ENCODE results near the gene RGR. TPM values are rescaled to one million over a fixed set of nuclear protein-coding genes. Genes with fewer than 3 reads are reported as not detected.

The RGR gene
- total and polyA plus RNA-seq, 2 experiments from 2014 or later, result not detected

DNA sequence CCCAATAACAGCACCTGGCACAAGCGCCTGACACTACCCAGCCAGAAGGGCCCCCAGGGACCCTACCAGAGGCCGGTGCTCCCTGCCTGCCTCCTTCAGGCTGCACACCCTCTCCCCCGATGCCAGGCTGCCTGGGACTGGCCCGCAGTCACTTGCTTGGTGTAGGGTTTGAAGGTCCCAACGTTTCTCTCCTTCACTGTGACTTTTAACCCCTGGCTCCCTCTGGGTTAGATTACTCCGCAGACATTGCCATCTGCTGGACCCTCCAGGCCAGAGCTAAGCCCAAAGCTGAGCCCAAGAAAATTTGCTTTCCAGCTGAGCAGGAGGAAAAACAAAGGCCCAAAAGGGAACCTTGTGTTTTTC is 43.6 kb upstream of the RGR start:
- no peaks in the 10 kb centered on the region for H3K9me2 ChIP-seq (ENCODE audit: insufficient read depth)
- no peak overlapping the region for H3K27ac ChIP-seq (ENCODE audit: low read depth)
- DNase-seq (ENCODE audit: low spot score) (peak; percentile 30), ATAC-seq (peak; percentile 61)
- H3K27ac Mint-ChIP-seq, result no peak overlapping the region
- H3K27me3 Mint-ChIP-seq (ENCODE audit: insufficient read depth, low read depth, poor library complexity), result peaks cover 11% of the 10 kb centered on the region
- no peaks in the 10 kb centered on the region for H3K79me2 ChIP-seq (replicated peaks; ENCODE audit: insufficient read depth)
- H3K27me3 ChIP-seq (ENCODE audit: insufficient read depth), result peaks cover 2% of the 10 kb centered on the region; the same call in 1 of the 2 replicates
- no peaks in the 10 kb centered on the region for H3K36me3 Mint-ChIP-seq (ENCODE audit: low read depth)
- no peaks in the 10 kb centered on the region for H3K9me3 Mint-ChIP-seq
- H3F3A ChIP-seq (replicated peaks; ENCODE audit: low read depth), result no peaks in the 10 kb centered on the region
- H3K4me1 ChIP-seq (ENCODE audit: insufficient read depth), result no peaks in the 10 kb centered on the region
- H3K4me2 ChIP-seq, result no peak overlapping the region
- H2AFZ ChIP-seq, result no peak overlapping the region
- TF ChIP-seq, protein P1, sequence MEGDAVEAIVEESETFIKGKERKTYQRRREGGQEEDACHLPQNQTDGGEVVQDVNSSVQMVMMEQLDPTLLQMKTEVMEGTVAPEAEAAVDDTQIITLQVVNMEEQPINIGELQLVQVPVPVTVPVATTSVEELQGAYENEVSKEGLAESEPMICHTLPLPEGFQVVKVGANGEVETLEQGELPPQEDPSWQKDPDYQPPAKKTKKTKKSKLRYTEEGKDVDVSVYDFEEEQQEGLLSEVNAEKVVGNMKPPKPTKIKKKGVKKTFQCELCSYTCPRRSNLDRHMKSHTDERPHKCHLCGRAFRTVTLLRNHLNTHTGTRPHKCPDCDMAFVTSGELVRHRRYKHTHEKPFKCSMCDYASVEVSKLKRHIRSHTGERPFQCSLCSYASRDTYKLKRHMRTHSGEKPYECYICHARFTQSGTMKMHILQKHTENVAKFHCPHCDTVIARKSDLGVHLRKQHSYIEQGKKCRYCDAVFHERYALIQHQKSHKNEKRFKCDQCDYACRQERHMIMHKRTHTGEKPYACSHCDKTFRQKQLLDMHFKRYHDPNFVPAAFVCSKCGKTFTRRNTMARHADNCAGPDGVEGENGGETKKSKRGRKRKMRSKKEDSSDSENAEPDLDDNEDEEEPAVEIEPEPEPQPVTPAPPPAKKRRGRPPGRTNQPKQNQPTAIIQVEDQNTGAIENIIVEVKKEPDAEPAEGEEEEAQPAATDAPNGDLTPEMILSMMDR (conservative IDR thresholded peaks at IDR 0.05; ENCODE audit: low read depth in 2 of 2), result peak; percentile 32 to 49; a peak in 3 of 4 replicates
- TF ChIP-seq, protein P2, sequence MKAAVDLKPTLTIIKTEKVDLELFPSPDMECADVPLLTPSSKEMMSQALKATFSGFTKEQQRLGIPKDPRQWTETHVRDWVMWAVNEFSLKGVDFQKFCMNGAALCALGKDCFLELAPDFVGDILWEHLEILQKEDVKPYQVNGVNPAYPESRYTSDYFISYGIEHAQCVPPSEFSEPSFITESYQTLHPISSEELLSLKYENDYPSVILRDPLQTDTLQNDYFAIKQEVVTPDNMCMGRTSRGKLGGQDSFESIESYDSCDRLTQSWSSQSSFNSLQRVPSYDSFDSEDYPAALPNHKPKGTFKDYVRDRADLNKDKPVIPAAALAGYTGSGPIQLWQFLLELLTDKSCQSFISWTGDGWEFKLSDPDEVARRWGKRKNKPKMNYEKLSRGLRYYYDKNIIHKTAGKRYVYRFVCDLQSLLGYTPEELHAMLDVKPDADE (IDR thresholded peaks at IDR 0.05), result no peak
- H3K36me3 ChIP-seq (ENCODE audit: insufficient read depth), result no peaks in the 10 kb centered on the region
- no peak overlapping the region for H3K4me3 Mint-ChIP-seq
- H3K4me3 ChIP-seq, result no peak overlapping the region
- no peaks in the 10 kb centered on the region; the same call in 1 of the 2 replicates for H4K20me1 ChIP-seq (replicated peaks; ENCODE audit: insufficient read depth)
- no peaks in the 10 kb centered on the region for H3K4me1 Mint-ChIP-seq

DNA sequence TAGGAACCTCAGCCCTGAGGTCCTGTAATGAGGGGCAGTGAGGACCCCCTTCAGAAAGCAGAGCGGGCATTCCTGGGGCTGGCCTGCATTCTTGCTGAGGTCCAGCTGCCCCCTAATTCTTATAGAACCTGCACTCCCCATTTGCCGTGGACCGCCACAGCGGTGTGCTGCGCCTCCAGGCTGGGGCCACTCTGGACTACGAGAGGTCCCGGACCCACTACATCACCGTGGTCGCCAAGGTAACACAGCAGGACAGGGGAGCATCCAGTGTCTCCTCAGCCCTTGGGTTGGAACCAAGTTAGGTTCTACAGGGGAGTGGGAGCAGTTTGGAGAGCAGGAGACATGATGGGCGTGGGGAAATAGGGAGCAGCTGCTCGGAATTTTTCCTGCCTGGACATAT is 43.2 kb upstream of the RGR start:
- no peak overlapping the region for H3K4me3 ChIP-seq
- no peak for DNase-seq (ENCODE audit: low spot score)
- no peaks in the 10 kb centered on the region for H3K27me3 ChIP-seq (ENCODE audit: insufficient read depth)
- no peak overlapping the region for H3K4me3 Mint-ChIP-seq
- TF ChIP-seq, protein P2 (IDR thresholded peaks at IDR 0.05), result no peak
- TF ChIP-seq NANOG (IDR thresholded peaks at IDR 0.05; ENCODE audit: borderline replicate concordance) (no peak), EZH2 (IDR thresholded peaks at IDR 0.05; ENCODE audit: low read depth, unreplicated experiment) (no peak), REST (IDR thresholded peaks at IDR 0.05; ENCODE audit: unreplicated experiment) (no peak), POLR2AphosphoS5 (IDR thresholded peaks at IDR 0.05; ENCODE audit: low read depth) (no peak)
- no peaks in the 10 kb centered on the region for H3K4me1 ChIP-seq (ENCODE audit: insufficient read depth)
- H3K9me2 ChIP-seq (ENCODE audit: insufficient read depth), result no peaks in the 10 kb centered on the region
- no peak overlapping the region for H3K27ac Mint-ChIP-seq
- H3K4me1 Mint-ChIP-seq, result no peaks in the 10 kb centered on the region
- H3K27me3 Mint-ChIP-seq (ENCODE audit: insufficient read depth, low read depth, poor library complexity), result peaks cover 6% of the 10 kb centered on the region
- H4K20me1 ChIP-seq (replicated peaks; ENCODE audit: insufficient read depth), result no peaks in the 10 kb centered on the region; the same call in 1 of the 2 replicates
- H3F3A ChIP-seq (replicated peaks; ENCODE audit: low read depth), result no peaks in the 10 kb centered on the region
- H3K36me3 ChIP-seq (ENCODE audit: insufficient read depth), result no peaks in the 10 kb centered on the region
- H3K9me3 Mint-ChIP-seq, result no peaks in the 10 kb centered on the region
- H3K36me3 Mint-ChIP-seq (ENCODE audit: low read depth), result no peaks in the 10 kb centered on the region
- no peak overlapping the region for H3K27ac ChIP-seq (ENCODE audit: low read depth)
- no peak for ATAC-seq
- H3K79me2 ChIP-seq (replicated peaks; ENCODE audit: insufficient read depth), result no peaks in the 10 kb centered on the region
- H2AFZ ChIP-seq, result no peak overlapping the region
- H3K4me2 ChIP-seq, result no peak overlapping the region
